Activated T-helper 1 cell treated with anti-CD3 and anti-CD28 coated beads, Interleukin-2, amount 50 U/mL, for 16 hours (primary cell): ENCODE results near the gene ST6GALNAC3.

ENCODE experiments used
- DNase-seq, 2 donors: peaks; one replicate each; pipeline ENCODE4 v3.0.0-alpha.2; 2020; ENCODE audit warnings: low read depth in 1 of 2, low spot score in 1 of 2

ST6GALNAC3 gene

GRCh38 chr1:76568573-76569238 lies 494.2 kb downstream of the ST6GALNAC3 start:
- no peak for DNase-seq

- DNase-seq, result no peak
These were observed 496.7 kb downstream of the ST6GALNAC3 start for GRCh38 chr1:76571248-76571647.

GRCh38 chr1:76572229-76572628 lies 497.7 kb downstream of the ST6GALNAC3 start:
- no peak for DNase-seq

- DNase-seq, result no peak
These were observed 502.5 kb downstream of the ST6GALNAC3 start for GRCh38 chr1:76576876-76577524.

- DNase-seq, result no peak
These were observed 503.1 kb downstream of the ST6GALNAC3 start for GRCh38 chr1:76577525-76578185.

GRCh38 chr1:76580206-76580605 lies 505.7 kb downstream of the ST6GALNAC3 start:
- no peak for DNase-seq

- DNase-seq, result no peak
These were observed 507.2 kb downstream of the ST6GALNAC3 start for GRCh38 chr1:76581712-76582111.

GRCh38 chr1:76583235-76583868 lies 508.8 kb downstream of the ST6GALNAC3 start:
- DNase-seq, result no peak

GRCh38 chr1:76583875-76584477 lies 509.4 kb downstream of the ST6GALNAC3 start:
- DNase-seq, result no peak

- no peak for DNase-seq
These were observed 511.6 kb downstream of the ST6GALNAC3 start for GRCh38 chr1:76585980-76586674.

- no peak for DNase-seq
These were observed 512.7 kb downstream of the ST6GALNAC3 start for GRCh38 chr1:76587212-76587611.

GRCh38 chr1:76591461-76591860 lies 516.9 kb downstream of the ST6GALNAC3 start:
- DNase-seq, result no peak

- no peak for DNase-seq
These were observed 517.4 kb downstream of the ST6GALNAC3 start for GRCh38 chr1:76591963-76592362.

- no peak for DNase-seq
These were observed 518.6 kb downstream of the ST6GALNAC3 start for GRCh38 chr1:76593141-76593540.

- no peak for DNase-seq
These were observed 519.1 kb downstream of the ST6GALNAC3 start for GRCh38 chr1:76593618-76594017.

- no peak for DNase-seq
These were observed 520.5 kb downstream of the ST6GALNAC3 start for GRCh38 chr1:76595024-76595423.

- DNase-seq, result no peak
These were observed 526.9 kb downstream of the ST6GALNAC3 start for GRCh38 chr1:76601465-76601864.

- DNase-seq, result no peak
These were observed 533.2 kb downstream of the ST6GALNAC3 start for GRCh38 chr1:76607717-76608116.

- DNase-seq, result no peak
These were observed 537.4 kb downstream of the ST6GALNAC3 start for GRCh38 chr1:76611770-76612445.

GRCh38 chr1:76613886-76614285 lies 539.3 kb downstream of the ST6GALNAC3 start:
- DNase-seq, result no peak
